Measurements from ENCODE around the gene SEMA3B. TPM values are rescaled to one million over a fixed set of nuclear protein-coding genes. Genes with fewer than 3 reads are reported as not detected.
"Not testable (repeated sequence)": the region's sequence is repeated elsewhere in the genome, so short reads cannot be mapped to it uniquely, and the experiment has no call there.

SEMA3B gene
- total RNA-seq, 1 donor from 2014 or later: 27.0 TPM

- no peak for DNase-seq (ENCODE audit: low read depth)
These were observed 10.0 kb upstream of the SEMA3B start for GRCh38 chr3:50258979-50259378.

DNA sequence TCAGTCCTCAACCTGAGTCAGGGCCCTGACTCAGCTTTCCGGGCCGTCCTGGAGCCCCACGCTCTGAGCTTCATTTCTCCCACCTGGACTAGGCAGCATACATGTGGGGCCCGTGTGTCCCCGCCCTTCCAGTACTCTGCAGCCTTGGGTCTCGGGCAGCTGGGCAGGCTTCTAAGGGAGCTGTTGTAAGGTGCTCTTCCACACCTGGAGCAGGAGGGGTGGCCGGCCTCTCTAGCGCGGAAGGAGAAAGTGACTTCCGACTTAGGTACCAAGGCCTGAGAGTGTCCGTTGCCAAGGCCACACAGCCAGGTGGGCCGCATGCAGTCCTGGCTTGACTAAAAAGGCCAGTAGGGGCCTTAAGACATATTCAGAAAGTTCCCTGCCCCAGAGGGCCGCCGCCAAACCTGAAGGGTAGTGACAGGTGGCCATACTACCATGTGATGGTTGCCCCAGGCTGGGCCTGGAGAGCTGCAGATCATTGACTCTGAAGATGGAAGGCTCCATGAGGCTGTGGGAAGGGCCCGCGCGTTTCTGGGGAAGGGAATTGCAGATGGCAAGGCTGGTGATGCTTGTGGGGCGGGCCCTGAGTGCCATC is 9.4 kb upstream of the SEMA3B start:
- DNase-seq (ENCODE audit: low read depth): no peak

DNA sequence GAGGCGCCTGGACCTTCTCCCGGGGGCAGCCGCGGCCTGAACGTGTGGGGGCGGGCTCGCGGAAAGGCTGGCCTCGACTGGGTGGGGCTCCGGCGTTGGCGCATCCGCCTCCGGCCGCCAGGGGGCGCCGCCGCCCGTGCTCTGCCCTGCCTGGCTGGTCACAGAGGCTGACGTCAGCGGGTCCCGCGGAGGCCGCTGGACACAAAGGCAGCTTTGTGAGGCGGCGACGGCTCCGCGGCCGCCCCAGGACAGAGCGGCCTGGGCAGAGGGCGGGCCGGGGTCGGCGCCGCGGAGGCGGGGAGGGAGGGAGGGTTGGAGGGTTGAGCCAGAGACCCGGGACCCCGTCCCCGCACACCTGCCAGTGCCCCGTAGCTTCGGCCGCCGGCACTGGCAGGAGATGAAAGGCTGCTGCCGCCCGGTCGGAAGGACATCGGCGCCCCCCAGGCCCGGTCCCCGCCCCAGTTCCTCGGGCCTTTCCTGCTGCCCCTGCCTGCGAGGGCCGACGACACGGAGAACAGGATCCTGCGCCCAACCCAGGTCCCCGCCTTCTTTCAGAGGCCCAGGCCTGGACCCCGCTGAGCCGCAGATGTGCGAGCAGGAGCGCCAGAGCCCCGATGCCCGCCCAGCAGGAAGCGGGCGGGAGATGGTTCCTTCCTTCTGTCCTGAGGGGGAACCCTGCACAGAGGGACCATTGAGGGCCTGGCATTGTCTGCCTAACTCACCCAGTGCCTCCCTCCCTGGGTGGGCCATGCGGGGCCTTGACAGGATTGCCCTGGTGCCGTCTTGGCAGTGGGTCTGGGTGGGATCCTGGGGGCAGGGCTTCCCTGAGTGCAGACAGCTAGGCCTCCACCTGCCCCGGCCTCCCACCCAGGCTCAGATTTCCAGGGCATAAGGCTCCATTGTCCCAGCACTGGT is 8.7 kb upstream of the SEMA3B start:
- peak; percentile 60 for DNase-seq (ENCODE audit: low read depth)

DNA sequence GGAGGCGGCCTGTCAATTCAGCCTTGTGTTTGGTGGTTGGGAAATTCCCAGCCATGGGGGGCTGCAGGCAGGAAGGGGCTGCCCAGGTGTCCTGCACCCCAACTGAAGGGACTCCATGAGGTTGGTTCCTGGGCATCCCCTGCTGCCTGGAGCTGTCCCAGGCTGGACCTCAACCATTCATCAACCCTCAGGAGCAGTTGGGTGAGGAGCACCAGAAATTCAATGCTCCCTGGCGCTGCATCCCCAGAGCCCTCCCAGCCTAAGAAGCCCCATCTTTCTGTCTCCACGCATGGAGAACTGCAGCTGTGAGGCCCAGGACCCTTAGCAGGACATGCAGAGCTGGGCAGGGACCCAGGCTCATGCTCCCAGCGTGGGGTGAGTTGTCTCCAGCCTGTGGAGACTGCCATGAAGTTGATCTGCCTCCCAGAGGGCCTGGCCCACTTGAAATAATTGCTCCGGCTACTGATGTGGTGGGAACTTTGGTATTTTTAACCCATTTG is 8.0 kb upstream of the SEMA3B start:
- no peak for DNase-seq (ENCODE audit: low read depth)

- DNase-seq (ENCODE audit: low read depth): no peak
These were observed 7.4 kb upstream of the SEMA3B start for GRCh38 chr3:50261505-50261904.

DNA sequence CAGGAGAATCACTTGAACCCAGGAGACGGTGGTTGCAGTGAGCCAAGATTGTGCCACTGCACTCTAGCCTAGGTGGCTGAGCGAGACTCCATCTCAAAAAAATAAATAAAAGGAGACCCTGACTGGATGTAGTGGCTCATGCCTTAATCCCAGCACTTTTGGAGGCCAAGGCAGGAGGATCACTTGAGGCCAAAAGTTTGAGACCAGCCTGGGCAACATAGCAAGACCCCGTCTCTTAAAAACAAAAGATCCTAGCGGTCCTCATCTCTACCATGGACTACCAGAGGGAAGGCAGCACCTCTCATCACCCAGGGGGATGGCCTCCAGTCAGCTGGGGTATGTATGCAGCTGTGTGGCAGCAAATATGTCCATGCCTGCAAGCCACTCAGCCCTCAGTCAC is 6.7 kb upstream of the SEMA3B start:
- DNase-seq (ENCODE audit: low read depth): not testable (repeated sequence)

DNA sequence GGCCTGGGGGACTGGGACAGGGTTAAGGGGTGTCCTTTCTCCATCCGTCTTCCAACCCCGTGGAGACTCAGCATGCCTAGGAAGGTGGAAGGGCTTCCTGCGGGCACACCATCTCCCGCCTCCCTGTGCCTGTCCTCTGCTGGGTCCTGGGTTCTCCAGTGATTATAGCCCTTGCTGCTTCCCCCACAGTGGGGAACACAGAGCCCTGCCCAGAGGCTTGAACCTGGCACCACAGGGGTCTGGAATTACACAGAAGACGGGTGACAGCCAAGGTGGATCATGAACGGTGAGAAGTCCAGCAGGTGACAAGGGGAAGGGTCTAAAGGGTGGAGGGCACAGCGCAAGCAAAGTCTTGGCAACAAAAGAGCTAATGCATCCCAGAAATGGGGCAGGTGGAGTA is 6.2 kb upstream of the SEMA3B start:
- DNase-seq (ENCODE audit: low read depth): no peak

GRCh38 chr3:50263478-50264382 is 5.2 kb upstream of the SEMA3B start:
- peak; percentile 41 for DNase-seq (ENCODE audit: low read depth)

DNA sequence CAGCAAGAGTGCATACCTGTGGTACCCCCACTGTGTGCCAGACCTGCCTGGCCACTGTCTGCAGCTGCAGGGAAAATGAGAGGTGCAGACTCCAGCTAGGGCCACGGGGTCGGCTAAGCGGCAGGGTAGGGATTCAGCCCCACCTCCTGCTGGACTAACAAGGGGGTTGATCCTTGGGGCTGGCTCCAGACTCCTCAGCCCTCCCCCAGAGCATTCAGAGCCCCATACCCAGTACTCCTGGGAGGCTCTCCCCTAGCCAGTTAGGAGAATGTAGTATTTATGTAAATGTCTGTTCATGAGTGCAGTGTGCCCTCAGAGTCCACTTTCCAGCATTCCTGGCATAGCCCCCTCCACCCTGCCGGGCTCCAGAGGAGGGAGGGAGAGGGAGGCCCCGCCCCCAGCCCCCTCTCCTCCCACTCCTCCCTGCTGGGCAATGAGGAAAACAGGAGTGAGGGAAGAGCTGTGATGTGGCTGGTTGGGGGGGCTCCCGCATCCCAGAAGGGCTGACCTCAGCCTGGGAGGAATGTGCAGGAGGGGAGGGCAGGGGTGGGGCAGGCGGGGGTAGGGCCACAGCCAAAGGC is 4.5 kb upstream of the SEMA3B start:
- peak; percentile 92 for DNase-seq (ENCODE audit: low read depth)

DNA sequence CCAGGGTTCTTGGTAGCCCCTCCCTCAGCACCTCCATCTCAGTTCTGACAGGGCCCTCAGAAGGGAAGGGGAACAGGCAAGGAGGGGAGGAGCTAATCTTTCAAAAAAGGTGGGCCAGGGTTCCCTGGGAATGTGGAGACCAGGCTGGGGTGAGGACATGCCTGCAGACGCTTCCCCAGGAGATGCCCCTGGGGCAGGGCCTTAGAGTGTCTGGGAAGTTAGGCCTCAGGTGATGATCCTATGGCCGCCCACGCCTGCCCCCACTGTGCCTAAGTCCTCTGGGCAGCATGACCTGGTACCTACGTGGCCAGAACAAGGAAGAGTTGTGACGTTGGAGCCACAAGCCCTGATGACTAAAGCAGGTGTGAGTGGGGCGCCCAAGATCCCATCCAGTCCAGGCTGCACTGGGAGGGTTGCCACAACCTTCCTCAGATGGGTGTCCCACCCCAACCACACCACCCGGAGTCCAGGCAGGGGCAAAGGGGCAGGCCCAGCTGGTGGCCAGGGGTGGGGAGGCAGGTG is 3.9 kb upstream of the SEMA3B start:
- DNase-seq (ENCODE audit: low read depth): peak; percentile 77

- no peak for DNase-seq (ENCODE audit: low read depth)
These were observed 3.4 kb upstream of the SEMA3B start for GRCh38 chr3:50265571-50265970.

DNA sequence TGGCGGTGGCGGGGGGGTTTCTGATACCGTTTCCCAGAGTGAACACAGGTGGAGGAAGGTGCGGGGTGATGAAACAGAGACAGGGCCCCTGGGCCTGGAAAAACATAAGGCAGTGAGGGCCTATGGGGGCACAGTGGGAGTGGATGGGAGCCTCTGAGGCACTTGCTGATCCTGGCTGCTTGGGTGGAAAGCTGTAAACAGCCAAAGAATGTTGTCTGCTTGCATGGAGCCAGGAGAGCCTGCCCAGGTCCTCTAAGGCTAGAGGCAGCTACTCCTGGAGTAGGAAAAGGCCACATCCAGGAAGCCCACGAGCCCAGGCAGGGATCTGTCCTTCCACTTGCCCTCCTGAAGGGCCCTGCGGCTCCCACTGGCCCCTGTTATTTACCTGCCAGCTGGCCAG is 2.9 kb upstream of the SEMA3B start:
- no peak for DNase-seq (ENCODE audit: low read depth)

GRCh38 chr3:50266836-50267235 is 2.1 kb upstream of the SEMA3B start:
- DNase-seq (ENCODE audit: low read depth): no peak

- no peak for DNase-seq (ENCODE audit: low read depth)
These were observed 1.6 kb upstream of the SEMA3B start for GRCh38 chr3:50267280-50267913.

DNA sequence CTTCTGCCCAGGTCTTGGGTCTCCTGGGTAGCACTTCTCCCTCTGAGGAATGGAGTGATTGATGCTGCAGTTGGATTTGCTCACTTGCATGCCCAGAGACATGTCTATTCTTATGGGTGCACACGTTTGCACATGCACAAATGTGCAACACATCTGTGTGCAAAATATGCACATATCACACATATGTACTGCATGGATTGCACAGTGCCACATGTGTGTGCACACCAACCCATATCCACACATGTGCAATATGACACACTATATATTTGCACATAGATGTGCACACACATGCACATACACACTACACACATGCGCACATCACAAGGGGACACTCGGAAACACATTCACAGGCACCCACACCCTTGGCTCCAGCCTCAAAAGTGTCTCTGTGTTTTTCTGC is 671 bp upstream of the SEMA3B start:
- DNase-seq (ENCODE audit: low read depth): no peak

DNA sequence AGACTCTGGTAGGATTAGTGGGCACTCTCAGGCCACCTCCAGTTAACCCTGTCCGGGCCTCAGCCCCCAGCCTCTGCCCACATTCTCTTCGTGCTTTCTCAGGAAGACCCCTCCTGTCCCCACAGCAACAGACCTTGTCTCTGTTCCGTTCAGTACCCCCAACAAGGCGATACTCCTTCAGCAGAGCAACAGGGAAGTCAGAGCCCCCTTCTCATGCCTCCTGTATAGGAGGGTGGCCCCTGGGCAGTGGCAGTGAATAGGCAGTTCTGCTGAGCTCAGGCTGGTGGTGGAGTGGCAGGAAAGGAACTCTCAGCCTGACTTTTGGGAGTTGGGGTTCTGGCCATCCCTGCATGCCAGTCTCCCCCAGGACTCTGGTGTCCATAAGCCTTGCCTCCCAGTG is 513 bp downstream of the SEMA3B start:
- no peak for DNase-seq (ENCODE audit: low read depth)

GRCh38 chr3:50269977-50270413 is 1.0 kb downstream of the SEMA3B start:
- DNase-seq (ENCODE audit: low read depth): peak; percentile 59

- no peak for DNase-seq (ENCODE audit: low read depth)
These were observed 1.7 kb downstream of the SEMA3B start for GRCh38 chr3:50270422-50271224.

DNA sequence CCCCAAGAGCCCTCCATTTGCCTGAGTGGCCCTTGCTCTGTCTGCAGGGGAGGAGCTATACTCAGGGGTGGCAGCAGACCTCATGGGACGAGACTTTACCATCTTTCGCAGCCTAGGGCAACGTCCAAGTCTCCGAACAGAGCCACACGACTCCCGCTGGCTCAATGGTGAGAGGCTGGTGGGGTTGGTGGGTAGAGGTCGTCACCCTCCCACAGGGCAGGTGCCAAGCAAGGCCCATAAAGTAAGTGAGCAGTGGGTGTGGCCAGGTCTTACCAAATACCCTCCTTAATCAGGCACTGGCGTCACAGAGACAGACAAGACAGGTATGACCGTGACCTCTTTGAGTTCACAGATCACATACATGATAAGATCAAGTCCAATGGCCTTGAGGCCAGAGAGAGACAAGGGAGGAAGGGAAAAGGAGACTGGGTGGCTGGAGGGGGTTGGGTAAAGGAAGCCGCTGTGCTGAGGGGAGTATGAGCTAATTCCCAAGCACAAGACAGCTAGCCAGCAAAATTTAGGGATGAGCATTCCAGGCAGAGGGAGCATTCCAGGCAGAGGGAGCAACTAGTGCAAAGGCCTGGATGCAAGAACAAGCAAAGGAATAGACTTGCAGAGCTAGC is 2.5 kb downstream of the SEMA3B start:
- no peak for DNase-seq (ENCODE audit: low read depth)

DNA sequence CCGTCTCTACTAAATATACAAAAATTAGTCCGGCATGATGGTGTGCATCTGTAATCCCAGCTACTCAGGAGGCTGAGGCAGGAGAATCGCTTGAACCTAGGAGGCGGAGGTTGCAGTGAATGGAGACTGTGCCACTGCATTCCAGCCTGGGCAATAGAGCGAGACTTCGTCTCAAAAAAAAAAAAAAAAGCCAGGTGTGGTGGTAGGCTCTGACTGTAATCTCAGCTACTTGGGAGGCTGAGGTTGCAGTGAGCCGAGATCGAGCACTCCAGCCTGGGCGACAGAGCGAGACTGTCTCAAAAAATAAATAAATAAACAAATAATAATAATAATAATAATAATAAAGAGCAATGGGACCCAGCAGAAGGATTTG is 3.6 kb downstream of the SEMA3B start:
- not testable (repeated sequence) for DNase-seq (ENCODE audit: low read depth)

All from renal cortical epithelial cell (primary cell).